Fibroblast of skin of left biceps (primary cell): Measurements from ENCODE around the gene BBOF1.
A peak's percentile ranks its signal among the peaks of the same experiment; 100 is the strongest.

Experiments
- DNase-seq, 2 experiments: peaks; one replicate each; pipeline ENCODE4 v3.0.0-alpha.2; 2013; ENCODE audit warnings: low read depth in 2 of 2

BBOF1 gene

DNA sequence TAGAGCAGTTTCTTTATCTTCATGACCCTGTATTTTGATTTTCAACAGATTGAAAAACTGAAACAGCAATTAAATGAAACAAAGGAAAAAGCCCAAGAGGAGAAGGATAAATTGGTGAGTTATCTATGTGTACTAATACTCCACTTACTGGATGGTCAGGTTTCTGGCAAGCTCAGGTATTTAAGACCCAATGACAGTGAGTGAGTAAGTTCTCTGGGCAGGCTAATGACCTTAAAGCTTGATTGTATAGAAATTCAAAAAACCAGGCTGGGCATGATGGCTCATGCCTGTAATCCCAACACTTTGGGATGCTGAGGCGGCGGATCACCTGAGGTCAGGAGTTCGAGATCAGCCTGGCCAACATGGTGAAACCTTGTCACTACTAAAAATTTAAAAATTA is 10.0 kb downstream of the BBOF1 start:
- DNase-seq, result no peak

DNA sequence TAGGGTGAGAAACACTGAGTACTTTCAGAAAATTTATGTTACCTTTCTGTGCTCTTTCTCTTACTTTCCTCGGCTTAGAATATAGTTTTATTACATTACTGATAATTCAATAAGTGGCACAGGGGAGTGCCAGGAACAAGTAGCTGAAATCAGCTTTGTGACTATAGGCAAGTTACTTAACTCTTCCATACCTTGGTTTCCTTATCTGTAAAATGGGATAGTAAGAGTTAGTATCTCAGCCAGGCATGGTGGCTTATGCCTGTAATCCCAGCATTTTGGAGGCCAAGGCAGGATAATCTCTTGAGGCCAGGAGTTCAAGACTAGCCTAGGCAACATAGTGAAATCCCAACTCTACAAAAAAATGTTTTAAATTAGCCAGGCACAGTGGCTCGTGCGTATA is 15.4 kb downstream of the BBOF1 start:
- no peak for DNase-seq

DNA sequence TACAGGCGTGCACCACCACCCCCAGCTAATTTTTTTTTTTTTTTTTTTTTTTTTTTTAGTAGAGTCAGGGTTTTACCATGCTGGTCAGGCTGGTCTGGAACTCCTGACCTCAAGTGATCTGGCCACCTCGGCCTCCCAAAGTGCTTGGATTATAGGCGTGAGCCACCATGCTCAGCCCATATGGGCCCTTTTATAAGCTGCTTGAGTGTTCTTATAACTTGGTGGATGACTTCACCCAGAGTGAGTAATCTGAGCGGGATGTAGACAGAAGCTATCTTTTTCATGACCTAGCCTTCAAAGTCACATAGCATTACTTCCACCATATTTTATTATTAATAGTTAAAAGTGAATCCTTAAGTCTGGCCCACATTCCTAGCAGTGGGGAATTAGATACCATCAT is 16.4 kb downstream of the BBOF1 start:
- DNase-seq, result no peak

DNA sequence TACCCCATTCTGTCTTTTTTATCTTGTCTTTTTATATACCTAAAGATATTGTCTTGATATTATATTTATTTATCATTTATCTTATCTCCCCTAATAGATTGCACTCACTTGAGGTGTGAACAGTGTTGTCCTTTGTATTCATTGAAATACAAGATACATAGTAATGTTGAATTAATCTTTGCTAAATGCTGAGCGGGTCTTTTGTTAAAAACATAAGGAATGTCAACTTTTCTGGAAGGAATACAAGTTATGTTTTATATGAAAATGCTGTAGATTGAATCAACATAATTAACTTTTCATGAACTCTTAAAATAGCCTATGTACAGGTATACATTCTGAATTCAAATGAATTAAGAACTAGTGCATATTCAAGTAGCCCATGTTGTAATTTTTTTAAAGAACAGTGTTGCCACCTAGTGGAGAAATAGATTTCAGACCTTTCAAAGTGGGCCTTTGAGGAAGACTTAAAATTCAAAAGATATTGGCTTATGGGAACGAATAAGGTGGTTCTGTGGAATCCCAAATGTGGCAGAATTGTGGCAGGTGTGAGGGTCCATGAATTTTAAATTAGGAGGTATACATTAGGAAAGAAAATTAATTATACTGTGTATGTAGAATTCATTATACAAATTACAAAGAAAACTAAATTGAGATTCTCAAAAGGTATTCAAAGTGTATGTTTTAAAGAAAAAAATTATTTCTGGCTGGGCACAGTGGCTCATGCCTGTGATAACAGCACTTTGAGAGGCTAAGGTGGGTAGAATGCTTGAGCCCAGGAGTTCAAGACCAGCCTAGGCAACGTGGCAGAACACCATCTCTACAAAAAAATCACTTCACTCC is 19.1 kb downstream of the BBOF1 start:
- no peak for DNase-seq

DNA sequence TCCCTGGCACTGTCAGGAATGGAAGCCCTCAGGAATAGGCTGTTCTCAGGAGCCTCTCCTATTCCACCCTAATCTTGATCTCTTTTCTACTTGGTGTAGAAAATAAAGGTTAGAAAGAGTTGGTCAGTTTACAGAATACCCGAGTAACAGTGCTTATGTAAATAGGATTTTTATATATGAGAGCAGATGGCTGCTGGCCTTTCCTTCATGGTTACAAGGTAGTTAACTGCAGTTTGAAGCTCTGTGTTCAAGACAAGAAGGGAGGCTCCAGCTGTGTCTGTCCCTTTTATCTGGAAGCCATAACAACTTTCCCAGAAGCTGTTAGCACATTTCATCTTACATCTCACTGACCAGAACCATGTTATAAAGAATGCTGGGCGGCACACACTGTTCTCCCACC is 23.1 kb downstream of the BBOF1 start:
- no peak for DNase-seq

DNA sequence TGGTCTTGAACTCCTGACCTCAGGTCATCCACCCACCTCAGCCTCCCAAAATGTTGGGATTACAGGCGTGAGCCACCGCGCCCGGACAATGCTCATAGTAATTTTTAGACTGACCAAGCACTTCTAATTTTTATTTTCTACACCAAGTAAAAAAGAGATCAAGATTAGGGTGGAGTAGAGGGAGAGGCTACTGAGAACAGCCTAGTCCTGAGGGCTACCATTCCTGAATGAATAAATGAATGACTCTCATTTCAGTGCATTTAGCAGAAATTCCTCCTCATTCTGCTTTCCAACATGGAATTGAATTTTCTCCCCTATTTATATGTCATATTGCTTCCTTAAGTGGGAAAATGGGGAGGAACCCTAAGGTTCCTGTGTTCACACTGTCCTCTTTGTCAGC is 26.4 kb downstream of the BBOF1 start:
- no peak for DNase-seq

DNA sequence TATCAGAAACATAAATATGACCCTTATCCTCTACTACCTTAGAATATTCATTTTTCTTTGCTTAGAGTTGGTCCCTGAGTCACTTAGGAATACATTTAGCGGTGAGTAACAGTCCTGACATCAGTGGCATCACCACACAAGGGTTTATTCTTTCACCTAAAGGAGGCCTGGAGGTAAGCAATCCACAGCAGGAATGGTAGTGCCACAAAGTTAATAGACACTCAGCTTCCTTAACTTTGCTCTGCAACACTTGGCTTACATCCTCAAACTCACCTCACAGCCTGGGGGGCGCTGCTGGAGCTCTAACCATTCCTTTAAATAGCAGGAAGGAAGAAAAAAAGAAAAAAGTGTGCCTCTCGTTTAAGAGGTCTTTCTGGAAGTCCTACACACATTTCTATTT is 29.1 kb downstream of the BBOF1 start:
- DNase-seq, result no peak

DNA sequence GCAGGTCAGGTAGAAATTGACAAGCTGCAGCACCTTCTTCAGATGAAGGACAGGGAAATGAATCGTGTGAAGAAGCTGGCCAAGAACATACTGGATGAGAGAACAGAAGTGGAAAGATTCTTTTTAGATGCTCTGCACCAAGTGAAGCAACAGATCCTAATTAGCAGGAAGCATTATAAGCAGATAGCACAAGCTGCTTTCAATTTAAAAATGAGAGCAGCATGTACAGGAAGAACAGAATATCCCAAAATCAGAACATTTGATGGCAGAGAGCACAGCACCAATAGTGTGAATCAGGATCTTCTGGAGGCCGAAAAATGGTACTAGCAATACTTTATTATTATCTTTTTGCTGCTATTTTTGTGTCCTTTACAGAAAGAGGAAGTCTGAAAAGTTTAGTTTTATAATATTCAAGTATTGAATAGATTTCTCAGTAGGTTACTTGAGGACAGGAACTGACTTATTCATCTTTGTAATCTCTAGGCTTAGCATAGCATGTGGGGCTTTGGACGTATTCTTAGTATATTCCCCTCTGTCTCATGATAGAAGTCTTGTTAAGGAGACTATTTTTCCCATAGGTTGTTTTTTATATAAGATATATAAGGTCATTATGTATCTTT is 30.8 kb downstream of the BBOF1 start:
- DNase-seq, result no peak

DNA sequence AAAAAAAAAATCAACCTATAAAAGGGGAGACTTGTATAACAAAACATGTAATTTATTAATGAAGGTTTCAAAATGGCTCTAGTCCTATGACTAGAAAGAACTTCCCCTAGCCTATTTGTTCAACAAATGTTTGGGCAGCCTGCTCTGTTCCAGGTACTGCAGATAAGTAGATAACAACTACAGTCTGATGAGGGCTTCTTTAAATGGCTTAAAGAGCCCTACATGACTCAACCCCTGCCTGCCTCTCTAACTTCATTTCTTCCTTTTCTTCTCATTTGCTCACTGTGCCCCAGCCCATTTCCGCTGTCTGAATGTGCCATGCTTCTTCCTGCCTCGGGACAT is 43.6 kb downstream of the BBOF1 start:
- DNase-seq, result no peak

DNA sequence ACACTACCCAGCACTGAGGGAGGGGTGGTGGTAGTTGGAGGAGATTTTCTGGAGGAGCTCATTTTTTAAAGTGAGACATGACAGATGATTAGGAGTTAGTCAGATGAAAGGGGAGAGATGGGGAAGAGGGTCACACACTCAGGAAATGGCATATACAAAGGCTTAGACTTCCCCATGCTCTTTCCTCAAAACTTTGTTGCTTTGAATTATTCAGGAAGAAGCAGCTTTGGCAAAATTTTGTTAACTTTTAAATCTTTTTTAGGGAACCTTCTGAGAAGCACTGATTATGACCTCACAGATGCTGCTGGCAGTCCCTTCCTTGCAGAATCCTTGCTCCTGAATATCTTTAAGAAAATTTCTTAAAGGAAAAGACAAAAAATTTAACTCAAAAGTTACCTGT is 45.3 kb downstream of the BBOF1 start:
- no peak for DNase-seq

DNA sequence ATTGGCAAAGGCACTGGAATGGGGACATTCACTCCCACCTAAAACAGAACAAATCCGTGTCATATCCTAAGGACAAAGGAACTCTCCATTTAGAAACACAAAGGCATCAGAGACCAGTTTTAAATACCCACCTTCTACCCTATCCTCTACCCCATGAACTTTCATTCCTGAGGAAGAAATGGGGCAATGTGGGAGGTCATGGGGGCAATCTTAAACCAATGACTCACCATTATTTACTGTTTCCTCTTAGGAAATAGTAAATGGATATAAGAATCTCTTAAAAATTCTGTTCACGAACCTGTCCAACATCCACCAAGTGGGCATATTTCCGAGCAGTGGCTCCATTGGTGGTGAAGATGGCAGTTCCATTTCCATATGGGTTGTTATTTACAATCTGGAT is 45.7 kb downstream of the BBOF1 start:
- DNase-seq, result no peak

DNA sequence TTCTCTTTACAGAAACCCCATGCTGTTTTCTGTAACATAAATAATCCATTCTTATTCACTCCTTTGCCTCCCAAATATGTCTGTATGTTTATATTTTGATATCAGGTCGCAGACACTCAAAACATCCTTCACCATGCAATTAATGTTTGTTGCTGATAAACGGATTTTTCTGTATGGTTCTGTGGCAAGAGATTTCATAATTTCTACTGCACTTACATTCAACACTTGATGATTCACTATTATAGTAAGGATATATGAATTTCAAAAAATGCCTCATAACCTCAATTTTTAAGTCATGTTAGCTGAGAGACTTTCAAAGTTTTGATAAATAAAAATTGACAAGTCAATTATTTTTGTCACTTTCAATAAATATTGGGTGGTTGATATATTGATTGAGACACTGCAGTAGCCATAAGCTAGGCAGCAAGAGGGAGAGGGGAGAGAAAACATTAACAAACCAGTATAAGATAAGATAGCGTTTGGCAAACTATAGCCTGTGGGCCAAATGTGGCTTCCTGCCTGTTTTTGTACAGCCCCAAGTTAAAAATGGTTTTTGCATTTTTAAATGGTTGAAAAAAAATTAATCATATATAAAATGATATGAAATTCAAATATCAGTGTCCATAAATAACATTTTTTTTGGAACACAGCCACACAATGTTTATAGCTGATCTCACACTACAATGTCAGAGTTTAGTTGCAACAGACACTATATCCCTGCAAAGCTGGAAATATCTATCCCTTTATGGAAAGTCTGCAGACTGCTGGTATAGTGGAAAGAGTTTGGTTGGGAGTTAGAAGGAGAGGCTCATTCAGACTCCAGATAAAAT is 46.8 kb downstream of the BBOF1 start:
- no peak for DNase-seq

DNA sequence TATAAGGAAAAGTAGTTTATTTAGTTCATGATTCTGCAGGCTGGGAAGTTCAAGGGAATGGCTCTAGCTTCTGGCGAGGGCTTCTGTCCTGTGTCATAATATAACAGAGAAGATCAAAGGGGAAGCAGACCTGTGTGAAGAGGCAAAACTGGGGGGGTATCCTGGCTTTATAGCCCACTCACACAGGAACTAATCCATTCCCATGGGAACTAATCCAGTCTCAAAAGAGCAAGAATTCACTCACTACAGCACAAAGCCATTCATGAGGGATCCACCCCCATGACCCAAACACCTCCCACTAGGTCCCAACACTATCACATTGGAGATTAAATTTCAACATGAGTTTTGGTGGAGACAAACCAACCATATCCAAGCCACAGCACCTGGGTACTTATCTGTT is 58.3 kb downstream of the BBOF1 start:
- no peak for DNase-seq

DNA sequence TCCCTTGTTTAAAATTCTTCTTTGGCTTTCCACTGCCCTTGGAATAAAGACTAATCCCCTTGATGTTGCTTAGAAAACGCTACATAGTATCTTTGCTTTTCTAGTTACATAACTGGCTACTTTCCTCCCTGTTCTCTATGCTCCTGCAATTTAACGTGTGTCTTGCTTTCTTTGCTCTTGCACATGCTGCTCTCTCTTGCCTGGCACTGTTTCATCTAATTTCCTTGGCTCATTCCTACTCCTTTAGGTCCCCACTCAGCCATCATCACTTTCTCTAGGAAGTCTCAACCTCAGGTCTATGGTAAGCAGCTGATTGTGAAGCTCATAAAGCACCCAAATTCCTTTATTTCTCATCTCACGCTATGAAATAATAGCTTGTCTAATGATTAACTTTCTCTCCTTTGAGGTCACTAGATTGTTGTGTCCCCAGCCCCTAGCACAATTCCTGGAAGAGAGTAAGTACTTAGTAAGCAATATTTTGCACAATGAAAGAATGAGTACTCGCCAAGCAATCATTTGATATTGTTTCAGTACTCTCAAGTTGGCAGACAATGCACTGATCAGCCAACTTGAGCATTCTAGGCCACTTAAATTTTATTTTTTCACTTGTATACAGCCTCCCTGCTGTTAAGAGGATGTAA is 61.8 kb downstream of the BBOF1 start:
- no peak for DNase-seq

DNA sequence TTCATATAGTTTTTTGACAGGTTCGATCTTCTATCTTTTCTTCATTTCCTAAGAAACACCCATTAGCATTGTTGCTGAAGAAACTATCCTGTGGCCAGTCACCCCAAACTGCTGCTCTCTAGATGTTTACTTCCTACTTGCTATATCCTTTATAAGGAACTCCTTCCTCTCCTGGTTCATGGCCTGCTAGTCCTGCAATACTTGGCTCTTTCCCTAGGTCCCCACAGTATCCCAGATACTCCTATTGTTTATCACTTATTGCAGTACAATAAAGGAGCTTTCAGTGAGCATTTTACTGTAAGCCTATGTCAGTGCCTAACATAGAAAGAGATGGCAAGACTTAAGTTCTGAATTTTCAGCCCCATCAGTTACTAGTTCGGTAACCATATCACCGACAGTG is 62.3 kb downstream of the BBOF1 start:
- no peak for DNase-seq

DNA sequence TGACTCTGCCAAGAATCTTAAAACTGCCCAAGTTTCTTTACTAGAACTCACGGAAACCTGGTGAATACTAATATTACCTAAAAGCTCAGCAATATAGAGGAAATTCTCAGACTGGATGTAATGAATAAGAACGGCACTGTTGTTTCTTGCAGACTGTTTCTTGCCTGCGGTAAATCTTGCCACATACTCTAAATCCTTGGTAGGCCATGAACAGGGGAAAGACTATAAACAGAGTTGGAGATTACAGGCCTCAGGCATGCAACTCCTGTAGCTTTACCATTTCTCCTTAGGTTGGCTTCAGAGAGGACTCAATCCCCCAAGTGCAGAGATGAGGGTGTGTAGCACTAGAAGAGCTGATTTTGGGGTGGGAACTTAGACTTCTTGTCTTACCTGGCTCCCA is 64.0 kb downstream of the BBOF1 start:
- DNase-seq, result no peak

DNA sequence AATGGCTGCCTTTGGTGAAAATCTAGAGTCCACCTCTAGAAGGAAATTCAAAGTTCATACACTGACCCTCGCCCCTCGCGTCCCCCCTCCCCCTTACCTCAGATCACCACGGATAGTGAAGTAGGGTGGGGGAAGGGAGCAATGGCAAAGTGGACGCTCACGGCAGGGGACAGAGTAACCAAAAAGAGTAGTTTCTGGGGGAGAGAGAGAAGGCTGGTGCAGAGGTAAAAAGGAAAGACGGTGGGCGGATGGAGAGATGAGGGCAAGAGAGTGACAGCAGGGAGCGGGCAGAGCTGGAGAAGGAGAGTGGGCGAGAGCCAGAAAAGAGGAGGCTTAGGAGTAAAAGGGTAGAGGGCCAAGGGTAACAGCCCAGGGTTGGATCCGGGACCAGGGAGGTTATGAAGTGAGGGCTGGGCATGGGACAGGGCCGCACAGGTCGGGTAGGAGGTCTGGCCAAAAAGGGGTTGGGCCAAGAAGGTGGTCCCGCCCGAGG is 64.7 kb downstream of the BBOF1 start:
- DNase-seq, result no peak

DNA sequence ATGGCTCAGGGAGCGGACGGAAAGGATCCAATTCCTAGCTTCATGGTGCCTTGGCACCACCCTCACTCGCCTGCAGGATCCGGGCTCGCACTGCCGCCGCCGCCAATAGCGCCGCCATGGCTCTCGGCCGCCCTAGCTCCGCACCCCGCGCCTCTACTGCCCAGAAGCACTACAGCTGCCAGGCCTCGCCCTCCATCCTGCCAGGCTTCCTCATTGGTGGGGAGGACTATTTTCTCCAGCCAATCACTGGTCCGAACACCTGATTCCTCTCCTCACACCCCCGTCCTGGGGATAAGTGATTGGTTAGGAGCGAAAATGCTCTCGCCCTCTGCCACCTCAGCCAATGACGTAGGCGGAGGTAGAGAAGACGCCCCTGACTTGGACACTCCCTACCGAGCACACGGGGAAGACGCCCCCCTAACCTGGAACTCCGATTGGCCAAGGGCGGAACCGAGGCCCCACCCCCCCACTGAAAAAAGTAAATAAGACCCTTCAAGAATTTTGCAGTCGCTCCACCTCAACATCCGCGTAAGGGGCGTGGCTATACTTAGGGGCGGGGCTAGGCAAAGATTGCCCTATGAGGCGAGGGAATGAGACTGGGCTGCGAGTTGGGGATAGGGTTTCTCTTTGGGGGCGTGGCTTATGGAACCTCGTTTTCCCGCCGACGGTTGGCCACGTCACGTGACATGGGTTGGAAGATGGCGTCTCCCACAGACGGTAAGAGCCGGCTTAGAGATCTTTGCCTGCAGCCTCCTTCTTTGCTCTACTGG is 65.3 kb downstream of the BBOF1 start, which contains the start of the genes ALDH6A1 and LIN52:
ALDH6A1 (minus strand) TSS at position 177 of the 770 bp plus-strand sequence; CDS start at position 118, 59 bp downstream.
LIN52 (plus strand) TSS at position 680 of the 770 bp plus-strand sequence; CDS start at position 699, 19 bp downstream.
- DNase-seq, result peak; percentile 100

DNA sequence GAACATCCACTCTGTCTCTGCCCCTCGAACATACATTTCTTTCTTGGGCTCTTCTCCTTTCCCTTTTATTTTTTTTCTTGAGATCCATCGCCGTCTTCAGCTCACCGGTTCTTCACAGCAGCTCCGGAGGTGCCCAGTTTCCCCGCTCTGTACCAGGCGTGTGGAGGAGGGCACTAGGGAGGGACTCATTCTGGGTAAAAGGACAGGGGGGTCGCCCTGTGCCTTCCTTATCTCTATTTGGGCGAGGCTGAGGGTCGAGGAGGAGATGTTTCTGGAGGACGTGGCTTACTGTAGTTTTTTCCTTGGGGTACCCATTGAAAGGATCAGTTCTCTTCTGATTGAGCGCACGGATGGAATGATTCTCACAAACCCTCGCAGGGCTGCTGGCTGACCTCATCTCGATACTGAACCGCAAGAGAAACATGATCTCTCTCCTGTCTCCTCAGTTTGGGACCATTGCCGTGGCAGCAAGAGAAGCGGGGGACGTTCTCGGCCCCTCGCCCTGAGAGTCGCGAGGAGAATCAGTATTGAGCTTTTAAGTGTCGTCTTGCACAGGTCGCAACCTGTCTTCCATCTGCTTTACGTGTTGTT is 66.0 kb downstream of the BBOF1 start:
- DNase-seq, result no peak

DNA sequence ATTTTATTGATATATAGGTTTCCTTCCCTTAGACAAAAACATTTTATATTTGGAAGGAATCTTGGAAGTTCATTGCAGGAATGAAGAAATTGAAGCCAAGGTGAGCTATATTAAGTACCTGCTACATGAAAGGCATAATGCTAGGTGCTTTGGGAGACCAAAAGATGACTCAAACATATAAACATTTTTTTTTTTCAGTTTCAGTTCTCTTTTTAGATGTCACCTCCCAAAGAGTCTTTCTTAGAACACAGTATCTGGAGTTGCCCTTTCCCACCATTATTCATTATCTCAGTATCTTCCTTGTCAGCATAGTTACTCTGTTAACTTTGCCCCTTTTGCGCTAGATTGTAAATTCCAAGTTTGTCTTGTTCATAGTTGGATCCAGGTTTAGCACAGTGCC is 66.7 kb downstream of the BBOF1 start:
- no peak for DNase-seq
